Measurements from ENCODE around the gene RECQL5.

The RECQL5 gene

GRCh38 chr17:75652341-75652740, 14.6 kb downstream of the RECQL5 start:
- TF ChIP-seq, protein P1, sequence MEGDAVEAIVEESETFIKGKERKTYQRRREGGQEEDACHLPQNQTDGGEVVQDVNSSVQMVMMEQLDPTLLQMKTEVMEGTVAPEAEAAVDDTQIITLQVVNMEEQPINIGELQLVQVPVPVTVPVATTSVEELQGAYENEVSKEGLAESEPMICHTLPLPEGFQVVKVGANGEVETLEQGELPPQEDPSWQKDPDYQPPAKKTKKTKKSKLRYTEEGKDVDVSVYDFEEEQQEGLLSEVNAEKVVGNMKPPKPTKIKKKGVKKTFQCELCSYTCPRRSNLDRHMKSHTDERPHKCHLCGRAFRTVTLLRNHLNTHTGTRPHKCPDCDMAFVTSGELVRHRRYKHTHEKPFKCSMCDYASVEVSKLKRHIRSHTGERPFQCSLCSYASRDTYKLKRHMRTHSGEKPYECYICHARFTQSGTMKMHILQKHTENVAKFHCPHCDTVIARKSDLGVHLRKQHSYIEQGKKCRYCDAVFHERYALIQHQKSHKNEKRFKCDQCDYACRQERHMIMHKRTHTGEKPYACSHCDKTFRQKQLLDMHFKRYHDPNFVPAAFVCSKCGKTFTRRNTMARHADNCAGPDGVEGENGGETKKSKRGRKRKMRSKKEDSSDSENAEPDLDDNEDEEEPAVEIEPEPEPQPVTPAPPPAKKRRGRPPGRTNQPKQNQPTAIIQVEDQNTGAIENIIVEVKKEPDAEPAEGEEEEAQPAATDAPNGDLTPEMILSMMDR (conservative IDR thresholded peaks at IDR 0.05; ENCODE audit: low read depth, low read length): no peak
- no peak overlapping the region for H3K4me3 ChIP-seq (ENCODE audit: low read depth, low read length)
- DNase-seq (ENCODE audit: low read depth): no peak

- H3K4me3 ChIP-seq (ENCODE audit: low read depth, low read length): no peak overlapping the region
- TF ChIP-seq, protein P1 (conservative IDR thresholded peaks at IDR 0.05; ENCODE audit: low read depth, low read length): no peak
- no peak for DNase-seq (ENCODE audit: low read depth)
Measured at GRCh38 chr17:75650874-75651273, 16.1 kb downstream of the RECQL5 start.

GRCh38 chr17:75649687-75650086, 17.3 kb downstream of the RECQL5 start:
- TF ChIP-seq, protein P1 (conservative IDR thresholded peaks at IDR 0.05; ENCODE audit: low read depth, low read length): no peak
- no peak for DNase-seq (ENCODE audit: low read depth)
- no peak overlapping the region for H3K4me3 ChIP-seq (ENCODE audit: low read depth, low read length)

DNA sequence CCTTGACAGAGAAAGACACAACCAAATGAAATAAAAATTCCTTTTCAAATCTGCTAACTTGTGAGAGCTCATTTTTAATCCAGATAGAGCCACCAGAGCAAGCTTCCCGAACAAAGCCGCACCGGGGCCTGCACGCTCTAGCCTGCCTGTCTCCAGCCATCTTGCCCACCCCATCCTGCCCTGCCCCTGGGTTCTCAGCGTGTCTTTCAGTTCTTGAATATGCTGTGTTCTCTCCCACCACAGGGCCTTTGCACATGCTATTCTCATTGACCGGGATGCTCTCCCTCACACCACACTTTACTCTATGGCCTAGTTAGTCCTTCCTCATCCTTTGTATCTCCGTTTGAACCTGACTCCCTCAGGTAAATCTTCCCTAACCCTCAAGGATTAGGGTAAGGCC, 19.0 kb downstream of the RECQL5 start:
- no peak overlapping the region for H3K4me3 ChIP-seq (ENCODE audit: low read depth, low read length)
- TF ChIP-seq, protein P1 (conservative IDR thresholded peaks at IDR 0.05; ENCODE audit: low read depth, low read length): no peak
- DNase-seq (ENCODE audit: low read depth): no peak

- no peak overlapping the region for H3K4me3 ChIP-seq (ENCODE audit: low read depth, low read length)
- TF ChIP-seq, protein P1 (conservative IDR thresholded peaks at IDR 0.05; ENCODE audit: low read depth, low read length): no peak
- DNase-seq (ENCODE audit: low read depth): no peak
Measured at GRCh38 chr17:75647061-75647460, 19.9 kb downstream of the RECQL5 start.

- TF ChIP-seq, protein P1 (conservative IDR thresholded peaks at IDR 0.05; ENCODE audit: low read depth, low read length): no peak
- no peak for DNase-seq (ENCODE audit: low read depth)
- H3K4me3 ChIP-seq (ENCODE audit: low read depth, low read length): no peak overlapping the region
Measured at GRCh38 chr17:75646638-75646992, 20.3 kb downstream of the RECQL5 start.

- TF ChIP-seq, protein P1 (conservative IDR thresholded peaks at IDR 0.05; ENCODE audit: low read depth, low read length): no peak
- peak; percentile 39 for DNase-seq (ENCODE audit: low read depth)
- H3K4me3 ChIP-seq (ENCODE audit: low read depth, low read length): no peak overlapping the region
Measured at GRCh38 chr17:75645889-75646637, 20.9 kb downstream of the RECQL5 start.
